Stimulated activated CD8-positive, alpha-beta memory T cell treated with anti-CD3 and anti-CD28 coated beads, Interleukin-4, amount 100 ng/mL, for 24 hours (primary cell): Measurements from ENCODE around the gene AKT2.

Experiments used
- DNase-seq: peaks from one replicate; pipeline ENCODE4 v3.0.0-alpha.2; 2020; ENCODE audit warnings: low read depth

The AKT2 gene

GRCh38 chr19:40252395-40252794 is 32.8 kb downstream of the AKT2 start:
- no peak for DNase-seq

GRCh38 chr19:40251991-40252390 is 33.2 kb downstream of the AKT2 start:
- DNase-seq, result no peak

GRCh38 chr19:40251244-40251643 is 33.9 kb downstream of the AKT2 start:
- DNase-seq, result no peak

GRCh38 chr19:40249781-40250180 is 35.4 kb downstream of the AKT2 start:
- DNase-seq, result no peak

- DNase-seq, result no peak
Measured at GRCh38 chr19:40249201-40249600, 35.9 kb downstream of the AKT2 start.

- DNase-seq, result no peak
Measured at GRCh38 chr19:40247735-40248262, 37.3 kb downstream of the AKT2 start.

GRCh38 chr19:40247178-40247577 is 38.0 kb downstream of the AKT2 start:
- no peak for DNase-seq

- DNase-seq, result no peak
Measured at GRCh38 chr19:40246292-40247073, 38.7 kb downstream of the AKT2 start.

GRCh38 chr19:40245506-40246128 is 39.5 kb downstream of the AKT2 start:
- no peak for DNase-seq

- DNase-seq, result no peak
Measured at GRCh38 chr19:40244579-40245317, 40.4 kb downstream of the AKT2 start.

GRCh38 chr19:40243181-40243580 is 42.0 kb downstream of the AKT2 start:
- no peak for DNase-seq

- no peak for DNase-seq
Measured at GRCh38 chr19:40242480-40242879, 42.7 kb downstream of the AKT2 start.

- no peak for DNase-seq
Measured at GRCh38 chr19:40241809-40242384, 43.2 kb downstream of the AKT2 start.

GRCh38 chr19:40241125-40241808 is 43.9 kb downstream of the AKT2 start:
- DNase-seq, result no peak

- no peak for DNase-seq
Measured at GRCh38 chr19:40240332-40240731, 44.8 kb downstream of the AKT2 start.

- no peak for DNase-seq
Measured at GRCh38 chr19:40239415-40240226, 45.5 kb downstream of the AKT2 start.

GRCh38 chr19:40238775-40239174 is 46.4 kb downstream of the AKT2 start:
- DNase-seq, result no peak

GRCh38 chr19:40237791-40238190 is 47.4 kb downstream of the AKT2 start:
- no peak for DNase-seq

GRCh38 chr19:40236366-40236765 is 48.8 kb downstream of the AKT2 start:
- DNase-seq, result no peak

- DNase-seq, result no peak
Measured at GRCh38 chr19:40236026-40236355, 49.2 kb downstream of the AKT2 start.
